NCI-H2227 treated with DMSO at 0.1 percent for 48 hours (cell line): ENCODE results near the gene MYBPHL.
A peak's percentile ranks its signal among the peaks of the same experiment; 100 is the strongest.

Experiments
- DNase-seq: peaks from one replicate; lab custom pipeline; 2025; lab: John Stamatoyannopoulos, UW

Gene MYBPHL

DNA sequence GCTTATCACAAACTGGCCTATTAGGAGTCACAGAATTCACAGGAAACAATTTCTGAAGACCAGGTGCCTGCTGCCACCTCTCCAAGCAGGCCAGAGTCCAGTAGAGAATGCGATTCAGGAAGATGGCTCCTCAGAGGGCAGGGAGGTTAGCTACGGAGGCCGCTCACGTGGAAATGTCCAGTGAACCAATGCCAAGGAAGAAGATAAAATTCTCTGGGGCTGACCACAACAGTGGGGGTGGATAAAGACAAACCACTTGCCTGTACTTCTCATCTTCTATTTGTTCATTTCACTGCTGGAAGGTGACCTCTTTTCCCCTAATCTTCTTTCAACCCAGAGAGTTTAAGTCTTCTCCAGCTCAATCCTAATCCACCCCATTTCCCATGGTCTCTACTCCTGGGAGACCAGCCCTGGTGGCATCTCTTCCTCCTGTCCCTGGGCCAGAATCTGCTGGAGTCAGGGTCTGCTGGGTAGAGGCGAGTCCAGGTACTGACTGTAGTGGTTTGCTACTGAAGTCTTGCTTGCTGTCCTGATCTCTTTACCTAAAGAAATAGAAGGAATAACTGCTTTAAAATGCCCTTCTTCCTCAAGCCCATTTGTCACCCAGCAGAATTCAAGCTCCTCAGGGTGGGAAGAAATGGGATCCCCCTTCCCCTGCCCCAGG is 27.1 kb downstream of the MYBPHL start:
- DNase-seq = no peak

- peak; percentile 46 for DNase-seq
Observed at GRCh38 chr1:109277434-109278204, 29.2 kb downstream of the MYBPHL start.

- DNase-seq = no peak
Observed at GRCh38 chr1:109275706-109276345, 31.0 kb downstream of the MYBPHL start.

GRCh38 chr1:109274533-109275476 is 32.0 kb downstream of the MYBPHL start:
- peak; percentile 31 for DNase-seq

- DNase-seq = no peak
Observed at GRCh38 chr1:109273570-109274288, 33.1 kb downstream of the MYBPHL start.

DNA sequence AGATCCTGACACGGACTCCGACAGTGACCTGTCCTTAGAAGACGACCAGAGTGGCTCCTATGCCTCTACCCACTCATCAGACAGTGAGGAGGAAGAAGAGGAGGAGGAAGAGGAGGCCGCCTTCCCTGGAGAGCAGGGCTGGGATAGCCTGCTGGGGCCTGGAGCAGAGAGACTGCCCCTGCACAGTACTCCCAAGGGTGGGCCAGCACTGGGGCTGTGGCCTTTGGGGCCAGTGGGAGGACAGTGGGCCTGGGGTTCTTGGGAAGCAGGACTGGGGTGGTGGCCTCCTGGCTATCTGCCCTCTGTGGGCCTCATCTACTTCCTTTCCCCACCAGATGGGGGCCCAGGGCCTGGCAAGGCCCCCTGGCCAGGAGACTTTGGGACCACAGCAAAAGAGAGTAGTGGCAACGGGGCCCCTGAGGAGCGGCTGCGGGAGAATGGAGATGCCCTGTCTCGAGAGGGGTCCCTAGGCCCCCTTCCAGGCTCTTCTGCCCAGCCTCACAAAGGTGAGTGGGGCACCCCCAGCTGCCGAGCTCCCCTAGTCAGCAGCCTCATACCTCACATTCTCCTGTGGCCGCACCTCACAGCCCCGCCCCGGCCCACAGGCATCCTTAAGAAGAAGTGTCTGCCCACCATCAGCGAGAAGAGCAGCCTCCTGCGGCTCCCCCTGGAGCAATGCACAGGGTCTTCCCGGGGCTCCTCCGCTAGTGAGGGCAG is 33.8 kb downstream of the MYBPHL start:
- DNase-seq = no peak

DNA sequence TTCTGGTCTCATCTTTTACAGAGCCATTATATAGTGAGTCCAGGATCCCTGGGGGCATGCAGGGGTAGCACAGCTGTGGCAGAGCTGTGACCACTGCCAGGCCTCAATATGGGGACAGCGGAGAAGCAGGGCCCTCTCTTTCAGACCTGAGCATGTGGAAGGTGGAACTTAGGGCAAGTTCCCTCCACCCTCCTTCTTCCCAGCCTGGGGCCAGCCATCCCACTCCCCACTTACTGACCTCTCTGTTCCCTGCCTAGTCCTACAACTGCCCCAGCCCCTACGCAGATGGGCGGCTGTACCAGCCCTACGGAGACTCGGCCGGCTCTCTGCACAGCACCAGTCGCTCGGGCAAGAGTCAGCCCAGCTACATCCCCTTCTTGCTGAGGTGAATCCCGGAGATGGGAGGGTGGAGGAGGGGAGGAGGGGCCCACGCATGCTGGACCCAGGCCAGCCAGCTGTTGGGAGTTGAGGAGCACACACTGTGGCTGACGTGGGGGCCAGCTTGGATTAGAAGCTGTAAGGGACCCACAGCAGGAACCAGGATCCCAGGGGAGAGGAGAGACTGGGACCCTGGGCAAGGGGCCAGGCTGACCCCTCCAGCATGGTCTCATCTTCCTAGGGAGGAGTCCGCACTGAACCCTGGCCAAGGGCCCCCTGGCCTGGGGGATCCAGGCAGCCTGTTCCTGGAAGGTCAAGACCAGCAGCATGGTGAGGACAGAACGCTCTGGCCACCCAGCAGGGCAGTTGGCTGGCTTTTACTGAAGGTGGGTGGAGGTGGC is 34.6 kb downstream of the MYBPHL start:
- DNase-seq = no peak

- DNase-seq = no peak
Observed at GRCh38 chr1:109271458-109271857, 35.4 kb downstream of the MYBPHL start.

- no peak for DNase-seq
Observed at GRCh38 chr1:109270623-109271317, 36.0 kb downstream of the MYBPHL start.

GRCh38 chr1:109269981-109270622 is 36.7 kb downstream of the MYBPHL start:
- no peak for DNase-seq

- DNase-seq = no peak
Observed at GRCh38 chr1:109269212-109269980, 37.4 kb downstream of the MYBPHL start.

GRCh38 chr1:109268431-109269211 is 38.2 kb downstream of the MYBPHL start:
- no peak for DNase-seq

GRCh38 chr1:109267743-109268300 is 39.0 kb downstream of the MYBPHL start:
- DNase-seq = no peak

GRCh38 chr1:109266965-109267364 is 39.8 kb downstream of the MYBPHL start:
- DNase-seq = no peak

GRCh38 chr1:109265741-109266330 is 41.0 kb downstream of the MYBPHL start:
- no peak for DNase-seq

- no peak for DNase-seq
Observed at GRCh38 chr1:109265016-109265415, 41.8 kb downstream of the MYBPHL start.
